ENCODE measurements around the gene P2RY6.
A peak's percentile ranks its signal among the peaks of the same experiment; 100 is the strongest.

P2RY6 gene

GRCh38 chr11:73237471-73238290 is 34.5 kb upstream of the P2RY6 start:
- DNase-seq, result peak; percentile 42

DNA sequence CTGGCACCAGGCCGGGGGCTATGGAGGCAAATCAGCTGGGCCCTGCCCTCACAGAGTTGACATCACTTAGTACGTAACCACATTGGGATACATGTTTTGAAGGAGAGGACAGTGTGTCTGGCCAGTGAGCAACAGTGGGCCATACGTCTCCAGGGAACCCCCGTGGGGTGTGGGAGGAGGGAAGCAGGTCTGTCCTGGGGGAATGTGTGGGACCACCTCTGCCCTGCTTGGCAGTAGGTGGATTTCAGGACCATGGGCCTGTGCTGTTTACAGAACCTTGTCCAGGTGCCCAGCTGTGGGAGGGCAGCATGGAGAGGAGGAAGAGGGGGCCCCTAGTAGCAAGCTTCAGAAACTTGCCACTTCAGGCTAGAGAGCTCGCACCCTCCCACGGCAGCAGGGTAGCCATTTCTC is 33.0 kb upstream of the P2RY6 start:
- peak; percentile 14 for DNase-seq

GRCh38 chr11:73239571-73240189 is 32.5 kb upstream of the P2RY6 start:
- DNase-seq, result peak; percentile 8

DNA sequence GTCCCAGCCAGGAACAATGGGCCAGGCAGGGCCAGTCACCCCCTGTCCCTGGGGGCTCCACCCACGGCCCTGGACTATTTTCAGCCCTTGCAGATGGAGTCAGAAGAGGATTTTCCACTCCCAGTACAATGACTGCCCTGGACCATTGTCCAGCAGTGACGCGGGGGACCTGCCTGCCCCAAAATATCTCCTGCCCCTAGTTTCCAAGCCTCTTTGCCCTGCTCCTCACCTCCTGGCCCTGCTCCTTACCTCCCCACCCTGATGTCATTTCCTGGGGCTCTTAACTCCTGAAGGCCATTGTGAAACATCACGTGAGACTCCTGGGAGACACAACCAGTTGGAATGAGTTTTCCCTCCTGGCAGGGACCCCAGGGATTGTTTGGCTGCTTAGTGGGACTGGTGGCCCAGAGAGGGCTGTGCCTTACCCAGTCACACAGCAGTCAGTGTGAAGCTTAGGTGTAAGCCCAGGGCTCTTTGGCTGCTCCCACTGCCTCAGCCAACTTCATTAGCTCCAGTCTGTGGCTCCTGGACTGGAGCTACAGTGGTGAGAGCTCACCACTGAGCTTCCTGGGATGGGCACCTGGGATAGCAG is 31.9 kb upstream of the P2RY6 start:
- DNase-seq, result peak; percentile 15

- no peak for DNase-seq
Measured at GRCh38 chr11:73241300-73241699, 30.8 kb upstream of the P2RY6 start.

DNA sequence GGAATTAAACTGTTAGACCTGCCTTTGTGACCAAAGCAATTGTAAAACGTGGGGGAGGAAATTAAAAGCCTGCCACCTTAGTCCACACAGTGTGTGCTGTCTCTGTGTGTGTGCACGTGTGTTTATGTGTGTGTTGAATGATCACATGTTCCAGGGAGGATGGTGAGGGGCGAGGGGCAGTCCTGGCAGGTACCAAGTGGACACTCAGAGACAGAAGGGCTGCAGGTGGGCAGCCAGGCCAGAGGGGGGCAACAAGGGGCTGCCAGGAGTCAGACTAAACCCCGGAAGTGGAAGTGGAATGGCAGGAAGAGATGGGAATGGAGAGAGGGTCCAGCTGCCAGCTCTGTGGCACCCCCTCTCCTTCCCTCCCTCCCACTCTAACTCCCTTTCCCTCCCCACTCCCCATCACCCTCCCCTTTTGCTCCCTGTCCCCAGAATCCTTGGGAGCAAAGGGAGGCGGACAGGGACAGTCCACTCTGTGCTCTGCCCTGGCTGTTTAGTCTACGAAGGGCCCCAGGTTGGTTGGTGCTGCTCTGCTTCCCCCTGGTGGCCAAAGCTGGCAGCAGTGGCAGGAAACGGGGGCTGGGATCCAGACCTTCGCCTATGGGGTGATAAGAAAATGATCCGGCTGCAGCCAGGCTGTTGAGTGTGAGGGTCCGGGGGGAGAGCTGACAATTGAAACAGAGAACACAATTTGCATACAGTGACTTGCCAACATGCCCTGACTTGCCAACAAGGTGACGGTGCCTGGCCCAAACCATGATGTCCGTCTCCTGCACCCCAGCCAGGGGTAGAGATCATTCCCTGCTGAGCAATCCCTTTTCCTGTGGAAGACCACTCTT is 29.7 kb upstream of the P2RY6 start:
- DNase-seq, result peak; percentile 82

DNA sequence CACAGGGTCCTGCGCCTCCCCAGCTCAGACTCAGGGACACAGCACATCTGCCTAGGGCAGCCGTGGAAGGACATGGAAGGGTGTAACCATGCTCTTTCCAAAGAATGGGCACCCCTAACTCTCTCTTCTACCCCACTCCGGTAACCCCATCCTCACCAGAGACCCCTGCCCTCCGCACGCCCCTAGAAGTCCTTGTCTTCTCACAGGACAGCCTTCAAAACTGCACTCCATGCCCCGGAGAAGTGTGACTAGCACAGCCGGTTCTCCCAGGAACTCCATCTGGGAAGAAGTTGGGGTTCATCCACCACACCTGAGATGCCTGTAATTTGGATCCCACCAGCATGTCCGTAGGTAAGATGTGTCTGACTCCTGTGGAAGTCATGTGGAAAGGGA is 29.0 kb upstream of the P2RY6 start:
- DNase-seq, result peak; percentile 7

DNA sequence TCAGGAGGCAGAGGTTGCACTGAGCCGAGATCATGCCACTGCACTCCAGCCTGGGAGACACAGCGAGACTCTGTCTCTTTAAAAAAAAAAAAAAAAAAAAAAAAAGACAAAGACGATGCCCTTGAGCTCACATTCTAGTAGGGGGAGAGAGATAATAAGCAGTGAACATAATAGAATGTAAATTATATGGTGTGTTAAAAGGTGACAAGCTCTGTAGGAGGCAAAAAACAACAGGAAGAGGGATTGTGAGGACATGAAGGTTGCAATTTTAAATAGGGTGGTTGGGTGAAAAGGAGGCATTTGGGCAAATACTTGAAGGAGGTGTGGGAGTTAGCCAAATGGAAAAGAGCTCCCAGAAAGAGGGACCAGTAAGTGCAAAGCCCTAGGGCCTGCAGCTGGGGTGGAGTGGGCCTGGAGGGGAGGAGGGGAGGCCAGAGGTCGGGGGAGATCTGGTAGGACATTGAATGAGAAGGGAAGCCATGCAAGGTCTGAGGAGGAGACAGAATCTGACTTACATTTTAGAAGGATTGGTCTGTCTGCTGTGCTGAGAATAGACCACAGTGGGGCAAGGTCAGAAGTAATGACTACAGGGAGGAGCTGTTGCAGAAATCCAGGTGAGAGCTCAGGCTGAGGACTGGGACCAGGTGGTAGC is 27.4 kb upstream of the P2RY6 start:
- peak; percentile 10 for DNase-seq

GRCh38 chr11:73245461-73245860 is 26.7 kb upstream of the P2RY6 start:
- DNase-seq, result peak; percentile 9

GRCh38 chr11:73246303-73246702 is 25.8 kb upstream of the P2RY6 start:
- no peak for DNase-seq

DNA sequence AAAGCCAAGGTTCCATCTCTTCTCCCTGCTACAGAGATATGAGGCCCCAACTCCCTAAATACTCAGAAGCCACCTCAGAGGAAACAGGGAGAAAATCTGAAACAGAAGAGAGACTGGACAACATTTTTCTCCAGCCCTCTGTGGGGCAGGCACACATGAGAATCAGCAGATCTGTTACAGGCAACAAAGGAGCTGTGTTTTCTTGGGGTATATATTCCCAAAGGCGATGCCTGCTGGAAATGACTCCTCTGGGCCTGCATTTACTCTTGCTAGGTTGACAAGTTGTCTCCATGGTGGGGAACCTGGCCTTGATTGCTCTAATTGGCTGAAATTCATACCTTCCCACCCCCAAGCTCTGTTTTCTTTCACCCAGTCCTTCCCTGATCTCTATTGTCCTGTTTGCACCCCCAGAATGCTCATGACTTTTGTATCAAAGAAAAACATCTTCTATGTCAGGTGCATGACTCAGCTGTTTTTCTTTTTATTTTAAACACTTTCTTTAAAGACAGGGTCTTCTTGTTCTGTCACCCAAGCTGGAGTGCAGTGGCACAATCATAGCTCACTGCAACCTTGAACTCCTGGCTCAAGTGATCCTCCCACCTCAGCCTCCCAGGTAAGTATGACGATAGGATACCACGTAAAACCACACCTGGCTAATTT is 23.5 kb upstream of the P2RY6 start:
- DNase-seq, result no peak

GRCh38 chr11:73249304-73249703 is 22.8 kb upstream of the P2RY6 start:
- DNase-seq, result peak; percentile 4

DNA sequence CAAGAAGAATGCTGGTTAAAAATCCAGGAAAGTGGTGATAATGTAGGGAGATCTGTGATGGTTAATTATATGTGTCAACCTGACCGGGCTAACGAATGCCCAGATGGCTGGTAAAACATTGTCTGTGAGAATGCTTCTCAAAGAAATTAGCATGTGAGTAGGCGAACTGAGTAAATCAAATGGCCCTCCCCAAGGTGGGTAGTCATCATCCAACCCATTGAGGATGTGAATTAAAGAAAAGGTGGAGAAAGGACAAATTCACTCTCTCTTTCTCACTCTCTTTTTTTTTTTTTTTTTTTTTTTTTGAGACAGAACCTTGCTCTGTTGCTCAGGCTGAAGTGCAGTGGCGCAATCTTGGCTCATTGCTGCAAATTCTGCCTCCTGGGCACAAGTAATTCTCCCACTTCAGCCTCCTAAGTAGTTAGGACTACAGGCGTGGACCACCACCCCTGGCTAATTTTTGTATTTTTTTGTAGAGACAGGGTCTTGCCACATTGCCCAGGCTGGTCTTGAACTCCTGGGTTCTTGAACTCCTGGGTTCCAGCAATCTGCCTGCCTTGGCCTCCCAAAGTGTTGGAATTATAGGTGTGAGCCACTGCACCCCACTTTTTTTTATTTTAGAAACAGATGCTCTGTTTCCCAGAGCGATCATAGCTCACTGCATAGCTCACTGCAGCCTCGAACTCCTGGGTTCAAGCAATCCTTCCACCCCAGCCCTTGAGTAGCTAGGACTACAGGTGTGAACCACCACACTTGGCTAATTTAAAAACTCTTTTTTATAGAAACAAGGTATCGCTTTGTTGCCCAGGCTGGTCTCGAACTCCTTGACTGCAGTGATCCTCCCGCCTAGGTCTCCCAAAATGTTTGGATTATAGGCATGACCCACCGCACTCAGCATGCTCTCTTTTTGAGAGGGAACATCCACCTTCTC is 22.0 kb upstream of the P2RY6 start:
- DNase-seq, result peak; percentile 14

- peak; percentile 9 for DNase-seq
Measured at GRCh38 chr11:73252577-73253191, 19.5 kb upstream of the P2RY6 start.

DNA sequence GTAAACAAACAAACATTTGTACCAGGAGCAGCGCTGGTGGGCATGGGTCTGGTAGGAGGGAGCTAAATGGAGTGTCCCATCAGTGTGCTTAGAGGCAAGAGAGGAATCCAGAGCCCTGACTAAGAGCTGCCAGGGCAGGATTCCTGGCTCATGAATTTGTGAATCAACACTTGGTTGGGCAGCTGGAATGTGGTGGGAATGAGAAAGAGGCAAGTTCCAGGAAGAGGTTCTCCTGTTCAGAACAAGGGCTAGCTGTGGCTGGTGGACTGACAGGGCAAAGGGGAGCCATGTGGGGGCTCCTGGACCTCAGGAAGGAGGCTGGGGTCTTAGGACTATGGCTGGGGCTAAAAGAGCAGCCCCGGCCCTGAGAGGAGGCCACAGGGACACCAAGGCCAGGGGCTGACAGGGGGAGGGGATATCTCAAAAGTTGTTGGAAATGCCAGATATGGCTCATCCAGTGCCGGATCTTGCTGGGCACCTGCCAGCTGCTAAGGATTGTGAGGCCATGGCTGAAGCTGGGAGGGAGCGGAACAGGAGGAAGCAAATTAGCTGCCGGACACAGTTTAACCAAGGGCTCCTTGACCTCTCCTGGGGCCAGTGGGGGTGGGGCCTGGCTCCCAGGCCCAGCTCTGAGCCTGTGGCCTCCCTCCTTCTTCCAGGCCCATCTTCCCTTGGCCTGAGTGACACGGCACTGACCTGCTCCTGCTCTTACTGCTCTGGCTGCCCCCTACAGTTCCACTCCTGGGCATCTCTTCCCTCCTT is 14.6 kb upstream of the P2RY6 start:
- DNase-seq, result peak; percentile 34

DNA sequence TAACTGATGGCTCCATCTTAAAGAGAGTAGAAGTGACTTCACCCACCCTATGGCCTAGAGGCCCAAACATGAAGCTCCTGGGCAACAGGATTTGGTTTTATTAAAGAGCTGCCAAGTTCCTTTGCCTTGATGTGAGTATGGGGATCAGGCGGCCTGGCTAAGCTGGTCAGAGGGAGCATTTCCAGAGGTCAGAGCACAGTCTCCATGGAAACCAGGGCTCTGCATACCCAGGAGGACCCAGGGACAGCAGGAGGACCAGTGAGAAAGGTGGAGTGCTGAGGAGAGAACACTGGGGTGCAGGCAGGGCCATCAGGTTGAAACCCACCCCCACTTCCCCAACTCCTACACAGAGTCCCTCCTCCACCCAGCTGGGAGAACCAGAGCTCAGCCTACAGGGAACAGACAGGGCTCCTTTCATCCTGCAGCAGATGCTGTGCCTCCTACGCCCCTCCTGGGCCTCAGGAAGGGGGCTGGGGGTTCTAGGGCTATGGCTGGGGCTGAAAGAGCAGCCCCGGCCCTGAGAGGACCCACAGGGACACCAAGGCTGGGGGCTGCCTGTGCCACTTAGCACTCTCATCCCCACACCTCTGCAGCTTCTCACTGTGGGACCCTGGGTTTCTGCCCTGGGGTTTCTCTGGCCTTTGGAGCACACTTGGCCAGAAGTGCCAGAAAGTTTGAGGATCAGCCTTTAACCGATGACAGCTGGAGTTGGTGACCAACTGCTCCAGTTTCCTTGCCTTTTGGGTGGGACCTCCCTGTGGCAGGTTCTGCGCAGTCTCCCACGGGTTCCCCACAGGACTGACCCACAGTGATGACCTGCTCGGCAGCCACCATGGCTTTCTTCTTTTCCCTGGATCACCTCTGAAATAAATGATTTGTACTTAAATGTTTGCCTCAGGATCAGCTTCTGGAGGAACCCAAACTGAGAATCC is 13.8 kb upstream of the P2RY6 start:
- DNase-seq, result peak; percentile 7

DNA sequence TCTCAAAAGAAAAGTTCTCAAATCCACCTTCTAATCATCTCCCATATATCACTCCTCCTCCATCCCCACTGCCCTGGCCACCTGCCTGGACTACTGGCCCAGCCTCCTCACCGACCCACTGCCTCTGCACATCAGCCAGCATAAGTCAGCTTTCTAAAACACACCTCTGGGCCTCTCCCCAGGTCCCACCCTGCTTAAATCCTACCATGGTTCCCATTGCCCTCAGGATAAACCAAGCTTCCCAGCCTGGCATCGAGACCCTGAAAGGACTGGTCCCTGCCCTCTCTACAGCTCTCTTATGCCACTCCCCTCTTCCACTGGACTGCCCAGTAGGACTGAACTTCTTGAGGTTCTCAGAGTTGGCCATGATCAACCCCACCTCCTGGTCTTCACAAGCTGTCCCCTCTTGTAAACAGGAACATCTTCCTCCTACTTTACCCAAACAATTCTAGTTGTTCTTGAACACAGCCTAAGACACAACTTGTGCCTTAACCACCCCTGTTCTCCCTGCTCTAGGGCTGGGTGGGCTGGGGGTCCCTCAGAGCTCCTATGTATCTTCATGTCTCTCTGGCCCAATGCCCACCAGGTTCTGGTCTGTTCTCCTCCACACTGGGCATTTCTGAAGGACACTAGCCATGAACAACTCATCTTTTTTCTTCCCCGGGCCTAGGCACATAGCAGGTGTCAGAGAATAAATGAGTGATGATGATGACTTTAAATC is 12.6 kb upstream of the P2RY6 start:
- DNase-seq, result peak; percentile 8

GRCh38 chr11:73260127-73260457 is 12.0 kb upstream of the P2RY6 start:
- DNase-seq, result no peak

All from femur (tissue), 1 donor.